NCI-H2029 (cell line): ENCODE results near the gene RBM34.
A peak's percentile ranks its signal among the peaks of the same experiment; 100 is the strongest.

Source experiments
- DNase-seq: peaks from one replicate; lab custom pipeline; 2025; lab: John Stamatoyannopoulos, UW

Gene RBM34

GRCh38 chr1:235152235-235152634 is 8.8 kb downstream of the RBM34 start:
- no peak for DNase-seq

GRCh38 chr1:235151033-235151432 is 10.0 kb downstream of the RBM34 start:
- no peak for DNase-seq

- DNase-seq = no peak
Measured at GRCh38 chr1:235149824-235150223, 11.2 kb downstream of the RBM34 start.

DNA sequence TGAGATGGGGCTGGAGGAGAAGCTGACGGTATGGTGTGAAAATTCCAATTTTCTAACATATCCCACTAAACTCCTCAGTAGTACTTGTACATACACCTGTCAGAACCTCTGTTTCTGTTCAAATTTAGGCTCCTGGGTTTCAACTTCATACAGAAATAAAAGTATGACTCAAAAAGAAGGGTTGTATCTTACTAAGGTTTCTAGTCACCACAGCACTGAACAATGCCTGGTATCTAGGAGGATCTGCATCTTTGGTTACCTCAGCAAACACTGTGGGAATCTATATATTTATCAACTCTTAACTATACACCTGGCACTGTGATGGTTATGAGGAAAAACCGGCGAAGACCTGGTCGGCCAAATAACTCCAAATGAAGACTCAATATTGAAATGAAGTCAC is 13.8 kb downstream of the RBM34 start:
- DNase-seq = no peak

DNA sequence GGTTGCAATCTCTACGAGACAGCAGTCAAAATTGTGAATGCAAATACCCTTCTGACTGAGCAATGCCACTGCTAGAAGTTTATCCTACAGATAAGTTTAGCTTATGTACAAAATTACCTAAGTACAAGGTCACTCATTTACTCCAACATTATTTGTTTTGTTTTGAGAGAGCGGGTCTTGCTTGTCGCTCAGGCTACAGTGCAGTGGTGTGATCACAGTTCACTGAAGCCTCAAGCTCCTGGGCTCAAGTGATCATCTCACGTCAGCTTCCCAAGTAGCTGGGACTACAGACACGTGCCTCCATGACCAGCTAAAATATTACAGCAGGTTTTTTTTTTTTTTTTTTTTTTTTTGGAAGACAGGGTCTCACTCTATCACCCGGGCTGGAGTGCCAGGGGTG is 15.4 kb downstream of the RBM34 start:
- DNase-seq = no peak

- DNase-seq = no peak
Measured at GRCh38 chr1:235142991-235143390, 18.1 kb downstream of the RBM34 start.

GRCh38 chr1:235139315-235139714 is 21.7 kb downstream of the RBM34 start:
- no peak for DNase-seq

DNA sequence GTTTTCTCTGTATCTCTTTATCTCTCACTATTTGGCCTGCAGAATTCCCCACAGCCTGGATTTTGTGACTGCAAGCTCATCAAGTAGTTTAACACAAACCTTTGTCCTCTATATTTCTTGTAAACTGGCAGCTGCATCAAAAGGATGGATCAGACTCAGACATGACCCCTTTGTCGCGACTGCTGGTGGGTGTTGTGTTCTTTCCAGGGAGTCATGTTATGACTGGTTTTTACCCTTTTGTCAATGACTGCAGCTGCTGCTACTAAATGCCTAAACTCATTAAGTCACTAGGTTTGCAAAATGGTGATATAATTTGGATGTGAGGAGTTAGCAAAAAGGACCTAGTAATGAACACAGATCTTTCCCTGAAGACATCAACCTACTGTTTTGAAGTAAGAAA is 22.2 kb downstream of the RBM34 start:
- no peak for DNase-seq

GRCh38 chr1:235136111-235136510 is 24.9 kb downstream of the RBM34 start:
- DNase-seq = peak; percentile 23

- no peak for DNase-seq
Measured at GRCh38 chr1:235134171-235134570, 26.9 kb downstream of the RBM34 start.

DNA sequence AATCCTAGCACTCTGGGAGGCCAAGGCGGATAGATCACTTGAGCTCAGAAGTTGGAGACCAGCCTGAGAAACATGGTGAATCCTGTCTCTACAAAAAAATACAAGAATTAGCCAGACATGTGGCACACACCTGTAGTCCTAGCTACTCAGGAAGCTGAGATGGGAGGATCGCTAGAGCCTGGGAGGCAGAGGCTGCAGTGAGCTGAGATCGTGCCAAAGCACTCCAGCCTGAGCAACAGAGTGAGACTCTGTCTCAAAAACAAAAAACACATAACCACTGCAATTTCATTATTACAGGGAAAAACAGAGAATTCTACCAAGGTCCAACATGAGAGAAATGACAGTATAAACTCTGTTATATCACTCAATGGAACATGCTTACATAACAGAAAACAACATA is 28.0 kb downstream of the RBM34 start:
- DNase-seq = no peak

- no peak for DNase-seq
Measured at GRCh38 chr1:235131961-235132360, 29.1 kb downstream of the RBM34 start.

DNA sequence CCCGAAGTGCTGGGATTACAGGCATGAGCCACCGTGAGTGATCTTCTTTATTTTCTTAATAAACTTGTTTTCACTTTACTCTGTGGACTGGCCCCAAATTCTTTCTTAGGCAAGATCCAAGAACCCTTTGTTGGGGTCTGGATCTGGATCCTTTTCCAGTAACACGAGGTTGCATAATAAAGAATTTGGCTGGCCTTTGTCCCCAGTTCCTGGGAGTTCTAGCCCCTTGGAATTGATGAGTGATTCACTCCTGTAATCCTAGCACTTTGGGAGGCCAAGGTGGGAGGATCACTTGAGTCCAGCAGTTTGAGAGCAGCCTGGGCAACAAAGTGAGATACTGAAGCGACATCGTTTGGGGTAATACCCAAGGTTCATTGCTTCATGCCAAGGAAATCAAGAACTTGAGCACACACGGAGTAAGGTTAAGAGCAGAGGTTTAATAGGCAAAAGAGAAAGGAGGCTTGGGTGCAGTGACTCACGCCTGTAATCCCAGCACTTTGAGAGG is 30.2 kb downstream of the RBM34 start:
- DNase-seq = no peak

- DNase-seq = no peak
Measured at GRCh38 chr1:235129774-235130570, 31.1 kb downstream of the RBM34 start.

DNA sequence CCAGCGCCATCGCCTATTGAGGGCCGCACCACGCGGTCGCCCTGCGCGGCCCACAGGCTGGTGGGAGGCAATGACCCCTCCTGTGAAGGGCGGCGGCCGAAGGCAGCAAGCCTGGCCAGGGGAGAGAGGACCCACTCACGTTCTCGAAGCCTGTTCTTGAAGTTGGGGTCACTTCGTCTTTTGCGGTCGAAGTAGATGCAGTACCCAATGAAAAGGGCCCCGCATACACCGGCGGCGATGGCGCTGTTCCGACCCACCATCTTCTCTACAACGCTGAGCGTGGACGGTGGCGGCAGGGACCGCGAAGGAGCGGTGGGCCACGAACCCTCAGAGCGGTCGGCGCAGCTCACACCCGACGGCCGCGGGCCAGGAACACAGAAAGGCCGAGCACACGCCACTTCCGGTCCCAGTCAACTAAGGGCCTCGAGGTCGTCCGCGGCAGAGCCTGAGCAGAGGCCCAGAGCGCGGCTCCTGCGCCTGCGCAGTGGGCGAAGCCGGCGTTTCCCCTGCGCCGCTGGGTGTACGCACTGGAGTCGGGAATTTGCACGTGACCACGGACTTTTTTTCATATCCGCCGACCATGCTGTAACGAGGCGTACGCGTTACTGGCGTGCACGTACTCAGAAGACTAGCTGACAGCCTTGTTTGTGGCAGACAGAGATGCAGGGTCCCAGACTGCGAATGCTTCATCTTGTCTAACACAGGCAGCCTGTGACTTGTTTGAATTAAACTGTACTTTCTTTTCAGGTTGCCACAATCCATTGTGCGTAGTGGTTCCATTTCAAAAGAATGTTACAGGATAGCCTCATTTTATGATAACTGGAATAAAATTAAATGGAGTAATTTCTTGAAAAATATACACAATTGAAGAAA is 32.4 kb downstream of the RBM34 start, which contains the start of gene TOMM20:
Gene TOMM20 (minus strand): TSS at position 382 of the 873 bp plus-strand sequence. CDS start 122 bp downstream, at position 260.
- DNase-seq = peak; percentile 92

DNA sequence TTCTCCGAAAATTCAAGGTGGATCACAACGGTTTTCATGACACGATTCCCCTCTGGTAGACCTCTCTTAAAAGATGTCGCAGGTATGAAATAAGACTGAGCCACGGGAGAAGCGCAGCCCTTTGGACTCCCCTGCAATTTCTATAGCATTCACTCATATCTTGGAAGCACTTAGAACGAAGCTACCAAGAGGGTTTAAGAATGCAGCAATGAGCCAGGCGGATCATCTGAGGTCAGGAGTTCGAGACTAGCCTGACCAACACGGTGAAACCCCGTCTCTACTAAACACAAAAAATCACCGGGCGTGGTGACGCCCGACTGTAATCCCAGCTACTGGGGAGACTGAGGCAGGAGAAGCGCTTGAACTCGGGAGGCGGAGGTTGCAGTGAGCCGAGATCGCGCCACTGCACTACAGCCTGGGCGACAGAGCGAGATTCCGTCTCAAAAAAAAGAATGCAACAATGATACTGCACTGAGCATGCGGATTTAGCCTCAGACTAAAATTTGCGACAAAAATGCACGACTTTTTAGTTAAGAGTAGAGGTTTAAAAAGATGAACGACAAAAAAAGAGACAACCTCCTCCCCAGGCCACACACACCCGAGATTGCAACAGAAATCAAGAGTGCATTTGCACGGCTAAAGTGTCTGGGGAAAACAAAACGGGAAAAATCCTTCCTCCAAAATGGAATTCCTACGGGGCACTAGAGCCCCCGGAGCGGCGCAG is 33.2 kb downstream of the RBM34 start:
- DNase-seq = no peak

- no peak for DNase-seq
Measured at GRCh38 chr1:235127203-235127602, 33.8 kb downstream of the RBM34 start.

DNA sequence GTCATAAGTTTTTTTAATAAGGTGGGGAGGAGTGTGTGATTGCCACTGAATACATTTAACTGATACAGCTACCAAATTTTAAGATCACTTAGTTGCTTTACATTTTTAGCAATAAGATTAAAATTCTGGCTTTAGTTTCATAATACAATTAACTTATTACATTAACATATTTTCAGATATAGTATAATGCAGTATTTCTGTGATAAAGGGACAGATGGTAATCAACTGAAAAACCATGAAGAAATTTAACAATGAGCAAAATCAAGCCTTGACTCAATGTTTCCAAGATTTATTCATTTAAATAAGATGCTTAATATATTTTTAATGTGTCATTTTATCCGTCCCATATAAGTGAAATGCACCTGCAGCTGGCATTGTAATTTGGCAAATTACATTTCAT is 36.4 kb downstream of the RBM34 start:
- no peak for DNase-seq

DNA sequence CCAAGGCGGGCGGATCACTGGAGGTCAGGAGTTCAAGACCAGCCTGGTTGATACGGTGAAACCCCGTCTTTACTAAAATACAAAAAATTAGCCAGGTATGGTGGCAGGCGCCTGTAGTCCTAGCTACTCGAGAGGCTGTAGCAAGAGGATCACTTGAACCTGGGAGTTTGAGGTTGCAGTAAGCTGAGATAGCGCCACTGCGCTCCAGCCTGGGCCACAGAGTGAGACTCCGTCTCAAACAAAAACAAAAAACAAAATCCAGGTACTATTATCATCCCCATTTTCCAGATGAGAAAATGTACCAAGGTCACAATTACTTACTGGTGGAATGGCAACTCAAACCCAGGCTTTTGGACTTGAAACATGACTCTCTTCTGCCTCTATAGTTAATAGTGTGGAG is 36.9 kb downstream of the RBM34 start:
- no peak for DNase-seq

GRCh38 chr1:235122348-235122747 is 38.7 kb downstream of the RBM34 start:
- no peak for DNase-seq

DNA sequence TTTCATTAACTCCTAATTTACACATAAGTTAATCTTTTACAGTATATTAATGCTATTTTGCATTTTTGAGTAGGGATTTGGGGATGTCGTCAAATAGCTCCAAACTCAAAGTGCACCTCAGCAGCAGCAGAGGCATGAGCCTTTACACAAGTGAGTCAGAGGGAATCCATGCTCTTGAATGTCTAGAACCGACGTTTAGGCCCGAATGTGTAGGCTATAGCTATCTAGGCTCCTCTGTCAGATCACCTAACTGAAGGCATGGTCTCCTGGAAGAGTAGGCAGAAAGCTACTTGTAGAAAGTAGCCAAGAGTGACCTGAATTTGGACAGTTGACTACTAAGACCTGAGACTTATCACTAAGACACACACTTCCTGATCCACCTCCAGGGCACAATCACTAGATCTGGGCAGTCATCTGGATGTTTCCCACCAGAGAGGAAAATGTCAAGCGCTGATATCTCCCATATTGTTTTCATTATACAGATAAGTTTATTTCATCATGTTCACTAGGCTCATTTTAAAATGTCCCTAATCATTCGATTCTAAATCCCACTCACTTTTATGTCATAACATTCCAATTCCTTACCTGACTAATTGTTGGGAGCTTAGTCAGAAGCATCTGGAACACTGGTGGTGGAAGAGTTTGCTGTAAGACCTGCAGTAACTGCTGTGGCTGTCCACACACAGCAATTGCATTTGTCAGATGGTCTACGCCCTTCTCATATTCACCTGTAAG is 47.7 kb downstream of the RBM34 start:
- DNase-seq = no peak
